Panc1 (cell line): ENCODE measurements around the gene MRGPRF.

Source experiments
- POLR2AphosphoS5 ChIP-seq: IDR thresholded peaks from 2 replicates; pipeline ENCODE4 v1.6.1; 2012; ENCODE audit warnings: mild to moderate bottlenecking, low read depth, low read length, moderate library complexity
- REST ChIP-seq, 2 experiments: IDR thresholded peaks; 2 replicates each; pipeline ENCODE4 v1.6.1; 2011 to 2012; ENCODE audit warnings: low read depth in 2 of 2, control low read depth in 1 of 2, low read length in 1 of 2, mild to moderate bottlenecking in 1 of 2, moderate library complexity in 1 of 2; ENCODE audit not compliant: insufficient read depth in 1 of 2
- SIN3A ChIP-seq: IDR thresholded peaks from 2 replicates; pipeline ENCODE4 v1.6.1; 2012; ENCODE audit warnings: low read depth, mild to moderate bottlenecking, low read length, moderate library complexity, borderline replicate concordance; ENCODE audit not compliant: insufficient read depth
- TCF7L2 ChIP-seq: IDR thresholded peaks from 2 replicates; pipeline ENCODE4 v1.6.1; 2011; ENCODE audit warnings: mild to moderate bottlenecking, low read depth, low read length, inconsistent platforms
- TF ChIP-seq, protein P1 (sequence below): fragments of 450-650 bp; IDR thresholded peaks from 2 replicates; pipeline ENCODE4 v1.5.1; 2017; ENCODE audit warnings: mild to moderate bottlenecking

DNA sequence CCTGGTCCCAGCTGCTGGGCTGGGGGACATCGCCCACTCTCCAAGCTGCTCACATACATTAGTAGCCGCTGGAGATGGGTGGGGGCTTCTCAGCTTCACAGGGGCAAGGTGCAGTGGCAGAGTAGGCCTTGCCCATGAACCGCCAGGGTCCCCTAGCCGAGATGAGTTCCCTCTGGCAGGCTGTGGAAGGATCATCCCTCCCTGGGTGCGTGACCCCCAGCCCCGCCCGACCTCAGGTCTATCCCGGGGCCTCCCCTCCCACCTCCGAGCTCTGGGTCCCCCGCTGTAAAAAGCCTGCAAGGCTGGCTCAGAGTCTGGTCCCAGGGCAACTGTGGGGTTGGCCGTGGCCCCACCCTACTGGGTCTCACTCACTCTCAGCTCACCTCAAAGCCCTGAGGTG lies 20.4 kb upstream of the MRGPRF start:
- TF ChIP-seq, protein P1, sequence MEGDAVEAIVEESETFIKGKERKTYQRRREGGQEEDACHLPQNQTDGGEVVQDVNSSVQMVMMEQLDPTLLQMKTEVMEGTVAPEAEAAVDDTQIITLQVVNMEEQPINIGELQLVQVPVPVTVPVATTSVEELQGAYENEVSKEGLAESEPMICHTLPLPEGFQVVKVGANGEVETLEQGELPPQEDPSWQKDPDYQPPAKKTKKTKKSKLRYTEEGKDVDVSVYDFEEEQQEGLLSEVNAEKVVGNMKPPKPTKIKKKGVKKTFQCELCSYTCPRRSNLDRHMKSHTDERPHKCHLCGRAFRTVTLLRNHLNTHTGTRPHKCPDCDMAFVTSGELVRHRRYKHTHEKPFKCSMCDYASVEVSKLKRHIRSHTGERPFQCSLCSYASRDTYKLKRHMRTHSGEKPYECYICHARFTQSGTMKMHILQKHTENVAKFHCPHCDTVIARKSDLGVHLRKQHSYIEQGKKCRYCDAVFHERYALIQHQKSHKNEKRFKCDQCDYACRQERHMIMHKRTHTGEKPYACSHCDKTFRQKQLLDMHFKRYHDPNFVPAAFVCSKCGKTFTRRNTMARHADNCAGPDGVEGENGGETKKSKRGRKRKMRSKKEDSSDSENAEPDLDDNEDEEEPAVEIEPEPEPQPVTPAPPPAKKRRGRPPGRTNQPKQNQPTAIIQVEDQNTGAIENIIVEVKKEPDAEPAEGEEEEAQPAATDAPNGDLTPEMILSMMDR: no peak
- TF ChIP-seq POLR2AphosphoS5: no peak
- no peak for TF ChIP-seq REST (IDR thresholded peaks at IDR 0.05; ENCODE audit: insufficient read depth in 1 of 2, low read depth in 2 of 2, low read length in 1 of 2)
- TF ChIP-seq TCF7L2: no peak
- TF ChIP-seq SIN3A: no peak
